HG03103 (cell line): ENCODE data around the gene CIITA.

ENCODE experiments used
- ATAC-seq: cut with Tn5 transposase; IDR thresholded peaks from one replicate; pipeline ENCODE4 v1.9.1; 2021; ENCODE audit warnings: low read depth; ENCODE audit not compliant: unreplicated experiment

Gene CIITA

GRCh38 chr16:10978124-10978523, 101.1 kb downstream of the CIITA start:
- ATAC-seq, result no peak

GRCh38 chr16:10978871-10979446, 102.0 kb downstream of the CIITA start:
- ATAC-seq, result no peak

- no peak for ATAC-seq
These were observed 103.0 kb downstream of the CIITA start for GRCh38 chr16:10979717-10980601.

- ATAC-seq, result no peak
These were observed 103.8 kb downstream of the CIITA start for GRCh38 chr16:10980813-10981212.

- ATAC-seq, result peak; percentile 61
These were observed 104.8 kb downstream of the CIITA start for GRCh38 chr16:10981697-10982216.

GRCh38 chr16:10982465-10983150, 105.6 kb downstream of the CIITA start:
- no peak for ATAC-seq

GRCh38 chr16:10983159-10983558, 106.2 kb downstream of the CIITA start:
- no peak for ATAC-seq

- no peak for ATAC-seq
These were observed 107.5 kb downstream of the CIITA start for GRCh38 chr16:10984509-10984908.
